GM23338 (cell line): ENCODE results near the gene RBM14. TPM values are rescaled to one million over a fixed set of nuclear protein-coding genes. Genes with fewer than 3 reads are reported as not detected.

Experiments
- ATAC-seq: fragments of 200-7000 bp; cut with Tn5 transposase; 3 replicates; pipeline ENCODE4 v1.9.1; 2020
- DNase-seq: peaks from one replicate; pipeline ENCODE4 v3.0.0-alpha.2; 2015; ENCODE audit warnings: low spot score
- H2AFZ ChIP-seq: fragments of 200-600 bp; sonication (generic); 2 replicates; pipeline ENCODE4 v1.8.0; 2016; ENCODE audit warnings: antibody characterized with exemption, mild to moderate bottlenecking, moderate library complexity
- H3F3A ChIP-seq: fragments of 200-600 bp; sonication (generic); replicated peaks from 2 replicates; pipeline ENCODE4 v1.8.0; 2017; ENCODE audit warnings: antibody characterized with exemption, mixed run types, low read depth
- H3K27ac ChIP-seq: fragments of 200-600 bp; sonication (generic); 2 replicates; pipeline ENCODE4 v1.6.1; 2016; ENCODE audit warnings: low read depth
- H3K27me3 ChIP-seq: fragments of 200-600 bp; sonication (generic); 2 replicates; pipeline ENCODE4 v1.8.0; 2016; ENCODE audit warnings: mild to moderate bottlenecking, mixed run types, moderate library complexity; ENCODE audit not compliant: insufficient read depth
- H3K36me3 ChIP-seq: fragments of 200-600 bp; sonication (generic); 2 replicates; pipeline ENCODE4 v1.8.0; 2016; ENCODE audit warnings: mild to moderate bottlenecking; ENCODE audit not compliant: insufficient read depth
- H3K4me1 ChIP-seq: fragments of 200-600 bp; sonication (generic); 2 replicates; pipeline ENCODE4 v1.8.0; 2016; ENCODE audit warnings: mild to moderate bottlenecking, moderate library complexity; ENCODE audit not compliant: insufficient read depth
- H3K4me2 ChIP-seq: fragments of 200-600 bp; sonication (generic); 2 replicates; pipeline ENCODE4 v1.7.1; 2017; ENCODE audit warnings: mixed run types
- H3K4me3 ChIP-seq: fragments of 200-600 bp; sonication (generic); 2 replicates; pipeline ENCODE4 v1.6.1; 2016; ENCODE audit warnings: mixed run types
- H3K79me2 ChIP-seq: fragments of 200-600 bp; sonication (generic); replicated peaks from 2 replicates; pipeline ENCODE4 v1.8.0; 2017; ENCODE audit warnings: mild to moderate bottlenecking; ENCODE audit not compliant: insufficient read depth
- H3K9me2 ChIP-seq: fragments of 200-600 bp; sonication (generic); 2 replicates; pipeline ENCODE4 v1.8.0; 2017; ENCODE audit not compliant: insufficient read depth
- H4K20me1 ChIP-seq: fragments of 200-600 bp; sonication (generic); replicated peaks from 2 replicates; pipeline ENCODE4 v1.8.0; 2017; ENCODE audit warnings: mild to moderate bottlenecking; ENCODE audit not compliant: insufficient read depth
- H3K27ac Mint-ChIP-seq: 2 replicates; pipeline ENCODE4 v1.8.0; 2020; ENCODE audit warnings: inconsistent platforms, mild to moderate bottlenecking, moderate library complexity, mixed read lengths
- H3K27me3 Mint-ChIP-seq: 3 replicates; pipeline ENCODE4 v1.8.0; 2022; ENCODE audit warnings: low read depth, mild to moderate bottlenecking, moderate library complexity, mixed read lengths, inconsistent platforms; ENCODE audit not compliant: insufficient read depth, poor library complexity
- H3K36me3 Mint-ChIP-seq: 3 replicates; pipeline ENCODE4 v1.8.0; 2021; ENCODE audit warnings: low read depth, mild to moderate bottlenecking, inconsistent platforms, moderate library complexity, mixed read lengths
- H3K4me1 Mint-ChIP-seq: 3 replicates; pipeline ENCODE4 v1.8.0; 2020; ENCODE audit warnings: mild to moderate bottlenecking, inconsistent platforms, mixed read lengths
- H3K4me3 Mint-ChIP-seq: 3 replicates; pipeline ENCODE4 v1.8.0; 2021; ENCODE audit warnings: moderate library complexity, mild to moderate bottlenecking, inconsistent platforms, mixed read lengths
- H3K9me3 Mint-ChIP-seq: 3 replicates; pipeline ENCODE4 v1.8.0; 2020; ENCODE audit warnings: moderate library complexity, mild to moderate bottlenecking, inconsistent platforms, mixed read lengths
- CREB1 ChIP-seq: fragments of 250-450 bp; sonication (Bioruptor Pico); IDR thresholded peaks from 2 replicates; pipeline ENCODE4 v1.5.0; 2020; ENCODE audit warnings: low read depth, mild to moderate bottlenecking, moderate library complexity
- EZH2 ChIP-seq: fragments of 200-600 bp; sonication (generic); IDR thresholded peaks from one replicate; pipeline ENCODE4 v1.8.0; 2017; ENCODE audit warnings: antibody characterized with exemption, mild to moderate bottlenecking, low read depth; ENCODE audit not compliant: unreplicated experiment
- EZH2phosphoT487 ChIP-seq: fragments of 200-600 bp; sonication (generic); IDR thresholded peaks from one replicate; pipeline ENCODE4 v1.8.1; 2018; ENCODE audit warnings: antibody characterized with exemption; ENCODE audit not compliant: unreplicated experiment
- NANOG ChIP-seq: IDR thresholded peaks from 2 replicates; pipeline ENCODE4 v1.6.1; 2016; ENCODE audit warnings: antibody characterized with exemption, borderline replicate concordance
- POLR2AphosphoS5 ChIP-seq: IDR thresholded peaks from 2 replicates; pipeline ENCODE4 v1.6.1; 2016; ENCODE audit warnings: antibody characterized with exemption, low read depth
- STAT1 ChIP-seq: IDR thresholded peaks from one replicate; pipeline ENCODE4 v1.6.1; 2016; ENCODE audit warnings: antibody characterized with exemption; ENCODE audit not compliant: unreplicated experiment
- ZNF114 ChIP-seq: fragments of 250-450 bp; sonication (Bioruptor Pico); IDR thresholded peaks from 2 replicates; pipeline ENCODE4 v1.5.0; 2020; ENCODE audit warnings: mild to moderate bottlenecking, moderate library complexity
- ZNF331 ChIP-seq: fragments of 250-450 bp; sonication (Bioruptor Pico); IDR thresholded peaks from 2 replicates; pipeline ENCODE4 v1.5.0; 2020; ENCODE audit warnings: low read depth, mild to moderate bottlenecking, moderate library complexity
- ZNF462 ChIP-seq: fragments of 250-450 bp; sonication (Bioruptor Pico); IDR thresholded peaks from 2 replicates; pipeline ENCODE4 v1.5.0; 2020; ENCODE audit warnings: mild to moderate bottlenecking, moderate library complexity
- polyA plus RNA-seq: library from polyadenylated mRNA; unstranded; fragments of >200 nt; fragmentation: Nextera tagmentation; extraction: Ambion mirVana; gene quantifications from 2 replicates; pipeline ENCODE4 v1.2.1, GENCODE V29; 2016
- total RNA-seq: library from RNA; depleted of rRNA; stranded (reverse); fragments of >200 nt; shearing (Covaris generic); gene quantifications from 2 replicates; pipeline ENCODE4 v1.2.3, GENCODE V29; 2014
- TF ChIP-seq, protein P1 (sequence below), 2 experiments: fragments of 200-600 bp in 1 of 2; sonication (generic) in 1 of 2; conservative IDR thresholded peaks; 2 replicates each; pipeline versions ENCODE4 v1.5.1 to v1.6.1; 2016 to 2017; ENCODE audit warnings: antibody characterized with exemption in 2 of 2, low read depth in 2 of 2, mild to moderate bottlenecking in 2 of 2, moderate library complexity in 1 of 2
- TF ChIP-seq, protein P2 (sequence below): IDR thresholded peaks from one replicate; pipeline ENCODE4 v1.6.1; 2018; ENCODE audit warnings: antibody characterized with exemption; ENCODE audit not compliant: unreplicated experiment

The RBM14 gene
- total and polyA plus RNA-seq, 2 experiments from 2014 or later, result 45.4 to 83.5 TPM

GRCh38 chr11:66609721-66610617 is 6.5 kb upstream of the RBM14 start:
- Histone ChIP-seq H4K20me1 (no peaks in the 10 kb centered on the region), H3K79me2 (0 out of 2 replicates have a peak, but pooled peaks cover 3% of the 10 kb centered on the region), H3K27ac (no peak overlapping the region), H3K4me1 (no peaks in the 10 kb centered on the region), H3K4me2 (no peak overlapping the region), H3F3A (peaks cover 2% of the 10 kb centered on the region; the same call in 1 of the 2 replicates), H3K4me3 (no peak overlapping the region), H3K9me2 (no peaks in the 10 kb centered on the region), H3K27me3 (no peaks in the 10 kb centered on the region), H2AFZ (no peak overlapping the region), H3K36me3 (no peaks in the 10 kb centered on the region)
- DNase-seq, result no peak
- Mint-ChIP-seq H3K9me3 (no peaks in the 10 kb centered on the region), H3K4me1 (no peaks in the 10 kb centered on the region), H3K27ac (no peak overlapping the region), H3K36me3 (peaks cover 11% of the 10 kb centered on the region; the same call in 2 of the 3 replicates), H3K4me3 (no peak overlapping the region), H3K27me3 (peaks cover 2% of the 10 kb centered on the region)
- TF ChIP-seq STAT1, result no peak
- TF ChIP-seq, protein P1, sequence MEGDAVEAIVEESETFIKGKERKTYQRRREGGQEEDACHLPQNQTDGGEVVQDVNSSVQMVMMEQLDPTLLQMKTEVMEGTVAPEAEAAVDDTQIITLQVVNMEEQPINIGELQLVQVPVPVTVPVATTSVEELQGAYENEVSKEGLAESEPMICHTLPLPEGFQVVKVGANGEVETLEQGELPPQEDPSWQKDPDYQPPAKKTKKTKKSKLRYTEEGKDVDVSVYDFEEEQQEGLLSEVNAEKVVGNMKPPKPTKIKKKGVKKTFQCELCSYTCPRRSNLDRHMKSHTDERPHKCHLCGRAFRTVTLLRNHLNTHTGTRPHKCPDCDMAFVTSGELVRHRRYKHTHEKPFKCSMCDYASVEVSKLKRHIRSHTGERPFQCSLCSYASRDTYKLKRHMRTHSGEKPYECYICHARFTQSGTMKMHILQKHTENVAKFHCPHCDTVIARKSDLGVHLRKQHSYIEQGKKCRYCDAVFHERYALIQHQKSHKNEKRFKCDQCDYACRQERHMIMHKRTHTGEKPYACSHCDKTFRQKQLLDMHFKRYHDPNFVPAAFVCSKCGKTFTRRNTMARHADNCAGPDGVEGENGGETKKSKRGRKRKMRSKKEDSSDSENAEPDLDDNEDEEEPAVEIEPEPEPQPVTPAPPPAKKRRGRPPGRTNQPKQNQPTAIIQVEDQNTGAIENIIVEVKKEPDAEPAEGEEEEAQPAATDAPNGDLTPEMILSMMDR (conservative IDR thresholded peaks at IDR 0.05; ENCODE audit: low read depth in 2 of 2), result no peak
- no peak for TF ChIP-seq POLR2AphosphoS5
- no peak for TF ChIP-seq ZNF462 (CRISPR knock-in tag)
- no peak for TF ChIP-seq EZH2phosphoT487
- TF ChIP-seq, protein P2, sequence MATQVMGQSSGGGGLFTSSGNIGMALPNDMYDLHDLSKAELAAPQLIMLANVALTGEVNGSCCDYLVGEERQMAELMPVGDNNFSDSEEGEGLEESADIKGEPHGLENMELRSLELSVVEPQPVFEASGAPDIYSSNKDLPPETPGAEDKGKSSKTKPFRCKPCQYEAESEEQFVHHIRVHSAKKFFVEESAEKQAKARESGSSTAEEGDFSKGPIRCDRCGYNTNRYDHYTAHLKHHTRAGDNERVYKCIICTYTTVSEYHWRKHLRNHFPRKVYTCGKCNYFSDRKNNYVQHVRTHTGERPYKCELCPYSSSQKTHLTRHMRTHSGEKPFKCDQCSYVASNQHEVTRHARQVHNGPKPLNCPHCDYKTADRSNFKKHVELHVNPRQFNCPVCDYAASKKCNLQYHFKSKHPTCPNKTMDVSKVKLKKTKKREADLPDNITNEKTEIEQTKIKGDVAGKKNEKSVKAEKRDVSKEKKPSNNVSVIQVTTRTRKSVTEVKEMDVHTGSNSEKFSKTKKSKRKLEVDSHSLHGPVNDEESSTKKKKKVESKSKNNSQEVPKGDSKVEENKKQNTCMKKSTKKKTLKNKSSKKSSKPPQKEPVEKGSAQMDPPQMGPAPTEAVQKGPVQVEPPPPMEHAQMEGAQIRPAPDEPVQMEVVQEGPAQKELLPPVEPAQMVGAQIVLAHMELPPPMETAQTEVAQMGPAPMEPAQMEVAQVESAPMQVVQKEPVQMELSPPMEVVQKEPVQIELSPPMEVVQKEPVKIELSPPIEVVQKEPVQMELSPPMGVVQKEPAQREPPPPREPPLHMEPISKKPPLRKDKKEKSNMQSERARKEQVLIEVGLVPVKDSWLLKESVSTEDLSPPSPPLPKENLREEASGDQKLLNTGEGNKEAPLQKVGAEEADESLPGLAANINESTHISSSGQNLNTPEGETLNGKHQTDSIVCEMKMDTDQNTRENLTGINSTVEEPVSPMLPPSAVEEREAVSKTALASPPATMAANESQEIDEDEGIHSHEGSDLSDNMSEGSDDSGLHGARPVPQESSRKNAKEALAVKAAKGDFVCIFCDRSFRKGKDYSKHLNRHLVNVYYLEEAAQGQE, result no peak
- no peak for TF ChIP-seq EZH2
- TF ChIP-seq NANOG, result no peak
- no peak for TF ChIP-seq CREB1 (CRISPR knock-in tag)
- no peak for TF ChIP-seq ZNF331 (CRISPR knock-in tag)
- no peak for TF ChIP-seq ZNF114 (CRISPR knock-in tag)
- no peak for ATAC-seq
